Mesodermal cell (in vitro differentiated cells): ENCODE results near the gene KRT74.

Source experiments
- H3K27ac ChIP-seq: 2 replicates; pipeline ENCODE4 v1.7.0; 2013; ENCODE audit warnings: mild to moderate bottlenecking, low read depth, low read length, moderate library complexity; ENCODE audit not compliant: severe bottlenecking
- H3K36me3 ChIP-seq: 2 replicates; pipeline ENCODE4 v1.7.1; 2013; ENCODE audit warnings: mild to moderate bottlenecking, low read length, moderate library complexity; ENCODE audit not compliant: control insufficient read depth, insufficient read depth
- H3K4me1 ChIP-seq: one replicate; pipeline ENCODE4 v1.7.1; 2013; ENCODE audit warnings: mild to moderate bottlenecking, low read length; ENCODE audit not compliant: insufficient read depth, control insufficient read depth, poor library complexity, severe bottlenecking
- H3K4me3 ChIP-seq: 2 replicates; pipeline ENCODE4 v1.7.0; 2013; ENCODE audit warnings: low read length, control low read depth, mild to moderate bottlenecking; ENCODE audit not compliant: insufficient read depth, poor library complexity, severe bottlenecking; ENCODE audit errors: extremely low read depth
- H3K9me3 ChIP-seq: 2 replicates; pipeline ENCODE4 v1.7.1; 2013; ENCODE audit warnings: mild to moderate bottlenecking, low read length, moderate library complexity; ENCODE audit not compliant: control insufficient read depth
- WGBS, 2 experiments: methylation state at CpG; one replicate each; pipeline ENCODE4 v1.1.5; 2013; ENCODE audit warnings: missing lambda C conversion rate in 2 of 2; ENCODE audit not compliant: insufficient coverage in 2 of 2; 5-methylcytosine and 5-hydroxymethylcytosine counted together

Gene KRT74

DNA sequence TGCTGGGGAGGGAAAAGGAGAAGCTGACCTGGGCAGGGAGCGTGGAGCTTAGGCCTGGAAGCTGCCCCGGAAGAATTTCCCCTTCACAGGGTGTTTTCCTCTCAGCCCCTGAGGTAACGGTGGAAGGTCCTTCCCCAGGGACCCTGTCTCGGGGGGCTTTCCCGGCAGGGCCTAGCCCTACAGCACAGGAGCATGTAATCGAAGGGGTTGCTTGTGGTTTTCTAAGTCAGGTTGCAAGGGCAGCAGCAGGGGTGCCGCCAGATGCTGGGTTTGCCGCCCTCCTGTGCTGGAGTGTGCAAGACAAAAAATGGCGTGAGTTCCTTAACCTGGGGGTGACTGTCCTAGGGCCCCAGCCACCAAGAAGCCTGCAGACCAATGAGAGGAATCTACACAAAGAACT lies 1.6 kb upstream of the KRT74 start:
- Histone ChIP-seq H3K4me1 (no peaks in the 10 kb centered on the region), H3K4me3 (no peak overlapping the region), H3K9me3 (no peaks in the 10 kb centered on the region), H3K27ac (no peak overlapping the region), H3K36me3 (no peaks in the 10 kb centered on the region)
- WGBS, 2 experiments = 86 to 91% methylated on average over 8 to 9 of the region's 9 CpGs

DNA sequence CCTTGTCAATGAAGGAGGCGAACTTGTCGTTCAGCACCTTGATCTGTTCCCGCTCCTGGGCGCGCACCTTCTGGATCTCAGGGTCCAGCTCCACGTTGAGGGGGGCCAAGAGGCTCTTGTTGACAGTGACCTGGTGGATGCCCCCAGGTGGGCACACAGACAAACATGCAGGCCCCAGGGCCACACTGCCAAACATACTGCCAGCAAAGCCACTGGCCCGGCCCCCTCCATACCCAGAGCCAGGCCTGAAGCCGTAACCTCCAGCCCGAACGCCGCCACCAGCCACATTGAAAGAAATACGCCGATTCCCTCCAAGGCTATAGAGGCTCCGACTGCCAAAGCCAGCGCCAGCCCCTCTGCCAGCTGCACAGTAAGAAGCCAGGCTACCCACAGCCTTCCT lies 337 bp downstream of the KRT74 start:
- Histone ChIP-seq H3K27ac (no peak overlapping the region), H3K36me3 (no peaks in the 10 kb centered on the region), H3K4me3 (no peak overlapping the region), H3K9me3 (no peaks in the 10 kb centered on the region), H3K4me1 (no peaks in the 10 kb centered on the region)
- WGBS, 2 experiments = 92 to 95% methylated on average over 15 of the region's 15 CpGs

DNA sequence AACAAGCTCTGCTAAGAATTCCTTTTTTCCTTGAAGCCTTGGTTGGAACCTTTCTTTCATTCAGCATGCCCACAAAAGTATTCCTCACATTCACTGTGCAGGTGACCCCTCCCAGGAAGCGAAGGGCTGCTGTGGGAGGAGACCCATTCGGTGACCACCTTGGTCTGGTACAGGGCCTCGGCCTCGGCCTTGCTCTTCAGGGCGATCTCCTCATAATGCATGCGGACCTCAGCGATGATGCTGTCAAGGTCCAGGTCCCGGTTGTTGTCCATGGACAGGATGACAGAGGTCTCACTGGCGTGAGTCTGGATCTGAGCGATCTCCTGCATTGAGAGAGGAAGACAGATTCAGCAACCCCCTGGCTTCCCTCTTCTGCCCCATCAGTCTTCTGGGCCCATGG lies 3.1 kb downstream of the KRT74 start:
- no peak overlapping the region for H3K27ac ChIP-seq
- no peaks in the 10 kb centered on the region for H3K4me1 ChIP-seq
- no peak overlapping the region for H3K4me3 ChIP-seq
- no peaks in the 10 kb centered on the region for H3K36me3 ChIP-seq
- no peaks in the 10 kb centered on the region for H3K9me3 ChIP-seq
- 97 to 98% methylated on average over 9 to 10 of the region's 10 CpGs for WGBS, 2 experiments

DNA sequence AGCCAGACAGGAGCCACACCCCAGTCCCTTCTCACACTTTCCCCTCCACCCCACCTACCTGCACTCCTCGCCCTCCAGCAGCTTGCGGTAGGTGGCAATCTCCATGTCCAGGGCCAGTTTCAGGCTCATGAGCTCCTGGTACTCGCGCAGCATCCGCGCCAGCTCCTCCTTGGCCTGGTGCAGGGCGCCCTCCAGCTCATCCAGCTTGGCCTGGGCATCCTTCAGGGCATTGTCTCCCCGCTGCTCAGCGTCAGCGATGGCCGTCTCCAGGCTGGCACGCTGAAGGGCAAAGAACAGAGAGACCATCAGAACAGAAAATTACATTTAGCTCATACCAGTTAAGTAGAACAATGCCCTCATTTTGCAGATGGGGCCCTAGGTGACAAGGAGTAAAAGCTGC lies 5.5 kb downstream of the KRT74 start:
- Histone ChIP-seq H3K27ac (no peak overlapping the region), H3K4me3 (no peak overlapping the region), H3K4me1 (no peaks in the 10 kb centered on the region), H3K36me3 (no peaks in the 10 kb centered on the region), H3K9me3 (no peaks in the 10 kb centered on the region)
- WGBS, 2 experiments = 95 to 97% methylated on average over 8 to 11 of the region's 12 CpGs

DNA sequence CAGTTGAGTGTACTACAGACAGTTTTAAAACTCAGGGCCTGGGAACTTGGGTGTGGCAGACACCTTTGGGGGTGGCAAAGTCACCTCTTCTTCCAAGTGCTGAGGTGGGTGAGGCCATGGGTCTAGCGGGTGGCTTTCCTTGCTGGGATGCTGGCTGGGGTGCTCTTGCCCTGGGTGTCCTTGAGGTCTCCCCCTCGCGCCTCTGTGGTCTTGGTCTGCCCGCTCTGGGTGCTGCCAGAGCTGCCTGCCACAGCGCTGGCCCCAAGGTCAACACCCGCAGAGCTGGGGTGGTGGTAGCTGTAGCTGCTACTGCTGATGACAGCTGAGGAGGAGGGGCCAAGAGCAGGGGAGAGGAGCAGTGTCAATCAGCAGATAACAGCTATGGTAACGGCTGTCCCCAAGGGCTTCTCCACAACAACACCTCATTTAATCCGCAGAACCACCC lies 6.8 kb downstream of the KRT74 start:
- H3K27ac ChIP-seq = no peak overlapping the region
- WGBS, 2 experiments = 80 to 100% methylated on average over 1 to 6 of the region's 8 CpGs
- no peak overlapping the region for H3K4me3 ChIP-seq
- no peaks in the 10 kb centered on the region for H3K9me3 ChIP-seq
- no peaks in the 10 kb centered on the region for H3K4me1 ChIP-seq
- no peaks in the 10 kb centered on the region for H3K36me3 ChIP-seq

DNA sequence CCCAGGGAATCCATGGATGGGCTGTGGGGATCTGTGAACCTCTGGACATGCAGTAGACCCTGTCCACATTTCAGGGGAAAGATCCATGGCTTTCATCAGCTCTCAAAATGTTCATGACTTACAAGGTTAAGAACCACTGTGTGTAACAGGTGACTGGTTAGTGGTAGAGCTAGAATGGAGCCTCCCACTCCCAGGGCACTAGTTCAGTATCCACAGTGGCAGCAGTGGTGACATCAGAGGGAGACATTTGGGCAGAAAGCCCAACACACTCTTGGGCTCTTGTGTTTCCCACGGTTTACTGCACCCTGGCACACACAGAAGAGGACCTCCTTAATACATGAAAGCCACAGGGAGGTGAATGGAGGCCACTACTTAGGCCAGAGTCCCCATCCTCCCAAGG lies 9.1 kb downstream of the KRT74 start:
- Histone ChIP-seq H3K27ac (no peak overlapping the region), H3K36me3 (no peaks in the 10 kb centered on the region), H3K4me3 (no peak overlapping the region), H3K4me1 (no peaks in the 10 kb centered on the region), H3K9me3 (no peaks in the 10 kb centered on the region)
- 83% methylated on average over 1 of the region's 1 CpG; no CpG with 5 or more reads in 1 of the 2 experiments for WGBS, 2 experiments

DNA sequence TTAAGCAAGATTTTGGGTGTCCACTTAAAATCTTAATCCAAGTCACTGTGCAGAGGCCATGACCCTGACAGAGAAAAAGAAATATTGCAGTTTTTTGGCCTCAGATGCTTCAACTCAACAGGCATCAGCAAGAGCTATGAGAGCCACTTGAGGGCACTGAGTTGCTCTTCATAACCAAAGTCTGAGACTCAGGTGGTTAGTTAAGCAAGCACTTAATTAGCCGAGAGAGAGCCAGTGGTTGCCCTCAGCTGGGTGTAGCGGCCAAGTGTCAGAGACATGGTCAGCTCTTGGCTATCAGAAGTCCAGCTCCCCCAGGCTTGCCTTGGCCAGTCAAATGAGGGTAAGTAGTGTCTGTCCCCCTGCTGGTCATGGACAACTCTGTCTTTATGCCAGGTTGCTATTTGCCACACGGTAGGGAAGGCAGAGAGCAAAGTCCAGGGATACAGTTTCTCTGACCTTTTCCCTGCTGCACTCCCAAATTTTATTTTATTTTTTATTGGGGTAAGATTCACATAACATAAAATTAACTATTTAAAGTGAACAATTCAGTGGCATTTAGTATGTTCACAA lies 11.7 kb downstream of the KRT74 start:
- 57 to 66% methylated on average over 2 of the region's 3 CpGs for WGBS, 2 experiments
- Histone ChIP-seq H3K36me3 (no peaks in the 10 kb centered on the region), H3K4me1 (no peaks in the 10 kb centered on the region), H3K9me3 (no peaks in the 10 kb centered on the region), H3K4me3 (no peak overlapping the region), H3K27ac (no peak overlapping the region)

DNA sequence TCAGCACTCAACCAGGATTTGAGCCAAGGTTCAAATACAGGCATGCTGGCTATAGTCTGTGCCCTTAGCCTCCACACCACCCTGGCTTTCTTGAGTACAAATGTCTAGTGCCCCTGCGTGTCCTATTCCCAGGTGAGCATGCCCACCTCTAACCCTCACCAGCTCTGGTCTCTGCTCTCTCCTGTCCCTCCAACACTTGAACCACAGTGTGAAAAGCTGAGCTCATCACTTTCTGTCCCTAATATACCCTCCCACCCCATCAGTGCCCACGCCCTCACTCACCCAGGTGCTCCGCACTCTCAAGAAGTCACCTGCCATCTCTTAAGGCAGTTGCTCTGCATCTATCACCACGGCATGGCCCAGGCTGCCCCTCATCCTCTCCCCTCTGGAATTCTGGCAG lies 13.7 kb downstream of the KRT74 start:
- H3K9me3 ChIP-seq = no peaks in the 10 kb centered on the region
- no peak overlapping the region for H3K4me3 ChIP-seq
- no peak overlapping the region for H3K27ac ChIP-seq
- no peaks in the 10 kb centered on the region for H3K36me3 ChIP-seq
- 88 to 94% methylated on average over 4 of the region's 4 CpGs for WGBS, 2 experiments
- H3K4me1 ChIP-seq = no peaks in the 10 kb centered on the region

DNA sequence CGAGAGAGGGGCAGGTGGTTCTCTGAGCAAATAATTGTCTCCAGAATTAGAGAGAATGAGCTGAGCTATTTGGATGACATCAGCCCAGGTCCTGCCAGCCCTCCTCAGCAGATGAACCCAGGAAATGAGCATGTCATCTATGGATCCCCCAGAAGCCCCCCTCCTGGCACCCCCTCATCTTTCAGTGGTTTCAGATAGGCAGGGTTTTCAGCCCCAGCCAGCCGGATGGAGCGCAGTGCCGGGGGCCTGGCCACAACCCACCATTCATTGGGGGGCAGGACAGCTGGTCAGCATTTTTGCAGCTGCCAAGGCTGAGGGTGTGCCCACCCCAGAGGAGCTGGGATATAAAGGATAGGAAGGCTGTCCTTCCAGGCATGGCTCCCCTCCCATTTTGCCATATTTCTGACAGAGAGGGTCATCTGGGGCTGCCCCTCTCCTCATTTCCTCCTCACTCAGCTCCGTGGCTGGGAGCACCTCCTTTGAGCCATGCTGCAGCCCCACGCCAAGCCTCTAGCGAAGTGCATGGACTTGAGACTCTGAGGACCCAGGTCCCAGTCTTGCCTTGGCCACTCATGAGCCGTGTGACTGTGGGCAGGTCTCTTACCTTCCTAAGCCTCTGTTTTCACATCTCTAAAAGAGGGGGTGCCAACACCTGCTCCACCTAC lies 14.7 kb downstream of the KRT74 start:
- Histone ChIP-seq H3K4me3 (no peak overlapping the region), H3K9me3 (no peaks in the 10 kb centered on the region), H3K36me3 (no peaks in the 10 kb centered on the region), H3K4me1 (no peaks in the 10 kb centered on the region), H3K27ac (no peak overlapping the region)
- WGBS, 2 experiments = 76 to 92% methylated on average over 4 to 7 of the region's 8 CpGs

DNA sequence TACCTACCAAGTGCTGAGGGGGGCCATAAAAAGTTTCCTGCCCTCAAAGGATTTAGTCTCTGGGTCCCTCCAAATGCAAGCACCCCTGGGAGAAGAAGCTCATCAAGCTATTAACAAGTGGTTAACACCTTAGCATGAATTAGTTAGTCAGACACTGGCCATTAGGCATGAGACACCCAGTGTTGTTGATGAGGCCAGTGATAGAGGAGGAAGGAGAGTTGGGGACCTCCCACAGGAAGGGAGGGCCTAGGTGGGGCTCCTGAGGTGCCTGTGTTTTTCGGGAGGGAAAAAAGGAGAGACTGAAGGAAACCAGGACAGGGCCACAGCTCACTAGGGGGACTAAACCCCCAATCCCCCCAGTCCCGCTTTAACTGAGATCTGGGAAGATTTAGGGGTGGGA lies 16.2 kb downstream of the KRT74 start:
- no peak overlapping the region for H3K4me3 ChIP-seq
- no peak overlapping the region for H3K27ac ChIP-seq
- no peaks in the 10 kb centered on the region for H3K36me3 ChIP-seq
- H3K9me3 ChIP-seq = no peaks in the 10 kb centered on the region
- 70 to 77% methylated on average over 1 to 2 of the region's 2 CpGs for WGBS, 2 experiments
- H3K4me1 ChIP-seq = no peaks in the 10 kb centered on the region

DNA sequence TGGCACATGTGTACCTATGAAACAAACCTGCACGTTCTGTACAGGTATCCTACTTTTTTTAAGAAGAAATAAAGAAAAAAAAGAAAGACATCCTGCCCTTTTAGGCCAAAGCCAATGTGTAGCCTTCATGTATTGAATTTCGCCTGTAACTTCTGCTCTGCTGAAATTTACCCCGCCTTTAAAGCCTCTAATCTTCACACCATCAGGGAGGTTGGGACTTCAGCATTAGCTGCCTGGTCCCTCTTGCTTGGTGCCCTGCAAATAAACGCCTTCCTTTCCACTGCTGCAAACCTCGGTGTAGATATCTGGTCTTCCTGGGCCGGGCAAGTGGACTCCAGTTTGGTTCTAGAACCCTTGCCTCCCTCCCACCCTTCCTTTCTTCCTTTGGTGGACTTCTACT lies 18.1 kb downstream of the KRT74 start:
- H3K27ac ChIP-seq = no peak overlapping the region
- H3K4me1 ChIP-seq = peaks cover 3% of the 10 kb centered on the region
- no peaks in the 10 kb centered on the region for H3K9me3 ChIP-seq
- H3K36me3 ChIP-seq = no peaks in the 10 kb centered on the region
- no peak overlapping the region for H3K4me3 ChIP-seq
- WGBS, 2 experiments = 79 to 84% methylated on average over 5 to 6 of the region's 6 CpGs
